ENCODE measurements around the gene TPD52L3. TPM values are rescaled to one million over a fixed set of nuclear protein-coding genes. Genes with fewer than 3 reads are reported as not detected.

TPD52L3 gene
- total RNA-seq, 1 donor from 2014 or later = not detected

- no peaks in the 10 kb centered on the region for H3K27me3 ChIP-seq
- DNase-seq = no peak
- no peaks in the 10 kb centered on the region for H3K9me3 ChIP-seq
- H3K27ac ChIP-seq = no peak overlapping the region
- H3K4me3 ChIP-seq = no peak overlapping the region
- no peak for TF ChIP-seq CTCF (IDR thresholded peaks at IDR 0.05)
- H3K4me1 ChIP-seq = no peaks in the 10 kb centered on the region
- intact Hi-C loops (cut with DNase I) = loop anchor here (10.0 kb wide), 1 partner anchor 113 kb away; no protein-coding TSS in a partner anchor
- no peaks in the 10 kb centered on the region for H3K36me3 ChIP-seq
- no peak for ATAC-seq
These were observed 20.6 kb upstream of the TPD52L3 start for GRCh38 chr9:6307551-6308096.

DNA sequence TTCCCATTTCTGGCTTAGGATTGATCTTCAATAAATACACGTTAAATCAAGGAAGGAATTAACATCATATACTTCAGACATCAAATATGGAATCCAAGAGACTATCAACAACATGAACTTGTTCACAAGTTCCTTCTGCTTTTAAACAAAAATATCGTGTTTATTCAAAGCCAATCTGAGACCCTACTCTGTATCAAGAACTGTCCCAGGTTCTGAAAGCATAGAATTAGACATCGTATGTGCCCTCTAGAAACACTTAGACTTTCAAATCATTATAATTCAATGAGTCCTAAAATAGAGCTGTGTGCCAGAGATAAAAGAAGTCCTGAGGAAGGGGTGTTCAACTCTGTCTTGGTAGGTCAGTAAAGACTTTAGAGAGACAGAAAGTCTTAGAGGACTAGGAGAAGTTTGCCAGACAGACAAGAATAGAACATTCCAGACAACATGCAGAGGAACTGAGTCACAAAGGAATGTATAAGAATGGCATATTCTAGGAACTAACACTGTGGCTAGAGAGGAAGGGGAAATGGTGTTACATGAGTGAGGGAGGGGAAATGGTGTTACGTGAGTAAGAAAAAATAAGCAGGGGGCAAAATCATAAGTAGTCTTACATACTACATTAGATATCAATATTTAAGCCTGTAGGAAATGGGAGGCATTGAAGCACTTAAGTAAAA is 2.9 kb downstream of the TPD52L3 start:
- Histone ChIP-seq H3K4me3 (no peak overlapping the region), H3K27me3 (no peaks in the 10 kb centered on the region), H3K4me1 (no peaks in the 10 kb centered on the region), H3K9me3 (peaks cover 3% of the 10 kb centered on the region), H3K36me3 (no peaks in the 10 kb centered on the region), H3K27ac (no peak overlapping the region)
- intact Hi-C loops (cut with DNase I) = no loop called here
- TF ChIP-seq CTCF (IDR thresholded peaks at IDR 0.05) = no peak
- ATAC-seq (no peak), DNase-seq (no peak)

DNA sequence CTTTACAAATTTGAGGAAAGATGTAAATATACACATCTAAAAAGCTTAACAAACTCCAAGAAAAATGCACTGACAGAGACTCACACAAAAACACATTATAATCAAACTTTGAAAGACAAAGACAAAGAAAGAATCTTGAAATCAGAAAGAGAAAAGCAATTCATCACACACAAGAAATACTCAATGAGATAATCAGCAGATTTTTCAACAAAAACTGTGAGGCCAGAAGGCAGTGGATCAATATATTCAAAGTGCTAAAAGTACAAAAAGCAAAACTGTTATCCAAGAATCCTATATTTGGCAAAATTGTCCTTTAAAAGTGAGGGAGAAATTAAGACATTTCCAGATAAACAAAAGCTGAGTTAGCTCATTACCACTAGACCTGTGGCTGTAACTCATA is 6.1 kb downstream of the TPD52L3 start:
- TF ChIP-seq CTCF (IDR thresholded peaks at IDR 0.05) = no peak
- no peak overlapping the region for H3K27ac ChIP-seq
- no peak for DNase-seq
- peaks cover 4% of the 10 kb centered on the region for H3K9me3 ChIP-seq
- H3K4me1 ChIP-seq = no peaks in the 10 kb centered on the region
- ATAC-seq = no peak
- H3K4me3 ChIP-seq = no peak overlapping the region
- intact Hi-C loops (cut with DNase I) = no loop called here
- H3K36me3 ChIP-seq = no peaks in the 10 kb centered on the region
- no peaks in the 10 kb centered on the region for H3K27me3 ChIP-seq

DNA sequence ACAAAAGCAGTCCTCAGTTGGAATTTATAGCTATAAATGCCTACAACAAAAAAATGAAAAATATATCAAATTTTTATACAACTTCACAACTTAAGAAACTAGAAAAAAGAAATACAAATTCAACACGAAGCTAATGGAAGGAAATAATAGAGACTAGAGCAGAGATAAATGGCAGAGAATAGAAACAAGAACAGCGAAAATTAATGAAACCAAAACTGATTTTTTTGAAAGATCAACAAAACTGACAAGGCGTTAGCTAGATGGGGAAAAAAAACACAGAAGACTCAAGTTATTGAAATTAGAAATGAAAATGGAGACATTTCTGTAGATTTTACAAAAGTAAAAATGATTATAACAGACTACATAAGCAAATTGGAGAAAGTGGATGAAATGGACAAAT is 20.6 kb downstream of the TPD52L3 start:
- Histone ChIP-seq H3K27ac (no peak overlapping the region), H3K27me3 (peaks cover 6% of the 10 kb centered on the region), H3K9me3 (no peaks in the 10 kb centered on the region), H3K4me3 (no peak overlapping the region), H3K36me3 (no peaks in the 10 kb centered on the region), H3K4me1 (no peaks in the 10 kb centered on the region)
- TF ChIP-seq CTCF (IDR thresholded peaks at IDR 0.05) = no peak
- DNase-seq (no peak), ATAC-seq (no peak)
- intact Hi-C loops (cut with DNase I) = no loop called here

DNA sequence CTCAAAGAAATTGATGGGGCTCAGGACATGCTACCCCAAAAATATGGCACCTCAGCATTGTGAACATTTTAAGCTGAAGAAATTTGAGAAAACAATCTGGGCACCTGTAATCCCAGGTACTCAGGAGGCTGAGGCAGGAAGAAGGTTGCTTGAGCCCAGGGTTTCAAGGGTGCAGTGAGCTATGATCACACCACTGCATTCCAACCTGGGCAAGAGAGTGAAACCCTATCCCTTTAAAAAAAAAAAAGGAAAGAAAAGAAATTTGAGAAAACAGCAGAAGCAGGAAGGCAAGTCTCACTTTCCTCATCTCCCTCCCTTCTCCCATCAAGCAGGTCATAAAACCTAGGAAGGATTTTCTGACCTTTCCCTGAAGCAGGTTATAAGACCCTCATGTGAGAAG is 23.6 kb downstream of the TPD52L3 start:
- H3K27me3 ChIP-seq = peaks cover 6% of the 10 kb centered on the region
- intact Hi-C loops (cut with DNase I) = no loop called here
- no peaks in the 10 kb centered on the region for H3K9me3 ChIP-seq
- ATAC-seq (no peak), DNase-seq (no peak)
- no peak for TF ChIP-seq CTCF (IDR thresholded peaks at IDR 0.05)
- H3K4me3 ChIP-seq = no peak overlapping the region
- no peaks in the 10 kb centered on the region for H3K36me3 ChIP-seq
- no peaks in the 10 kb centered on the region for H3K4me1 ChIP-seq
- no peak overlapping the region for H3K27ac ChIP-seq

All from upper lobe of right lung (tissue), 1 donor.